GM18870 (cell line): ENCODE results near the gene KRTAP4-6.
"Not testable (repeated sequence)": the region's sequence is repeated elsewhere in the genome, so short reads cannot be mapped to it uniquely, and the experiment has no call there.

Source experiments
- ATAC-seq: cut with Tn5 transposase; IDR thresholded peaks from one replicate; pipeline ENCODE4 v1.9.1; 2021; ENCODE audit warnings: moderate library complexity; ENCODE audit not compliant: unreplicated experiment

The KRTAP4-6 gene

GRCh38 chr17:41140360-41141131 is at the start of gene KRTAP4-6:
Gene KRTAP4-6, minus strand, starts transcription at chr17:41140544. Its CDS starts 57 bp downstream, at chr17:41140487.
- ATAC-seq: no peak

GRCh38 chr17:41189837-41190318 is 49.5 kb upstream of the KRTAP4-6 start, which contains the start of gene KRTAP9-1:
Gene KRTAP9-1, plus strand, starts transcription at chr17:41189887. Its CDS starts 0 bp downstream, at chr17:41189887.
- not testable (repeated sequence) for ATAC-seq

- ATAC-seq: no peak
Measured at GRCh38 chr17:41186872-41187271, 46.5 kb upstream of the KRTAP4-6 start.

GRCh38 chr17:41185001-41185400 is 44.7 kb upstream of the KRTAP4-6 start:
- no peak for ATAC-seq

- no peak for ATAC-seq
Measured at GRCh38 chr17:41184480-41184961, 44.2 kb upstream of the KRTAP4-6 start, which contains the start of gene KRTAP4-1. Gene KRTAP4-1, minus strand, starts transcription at chr17:41184911. Its CDS starts 57 bp downstream, at chr17:41184854.

- no peak for ATAC-seq
Measured at GRCh38 chr17:41178843-41179616, 38.7 kb upstream of the KRTAP4-6 start.

GRCh38 chr17:41178341-41178740 is 38.0 kb upstream of the KRTAP4-6 start:
- ATAC-seq: no peak

- no peak for ATAC-seq
Measured at GRCh38 chr17:41177727-41178271, 37.5 kb upstream of the KRTAP4-6 start, which contains the start of gene KRTAP4-2. Gene KRTAP4-2, minus strand, starts transcription at chr17:41178221. Its CDS starts 57 bp downstream, at chr17:41178164.

- no peak for ATAC-seq
Measured at GRCh38 chr17:41176744-41177387, 36.5 kb upstream of the KRTAP4-6 start.

- no peak for ATAC-seq
Measured at GRCh38 chr17:41171886-41172285, 31.5 kb upstream of the KRTAP4-6 start.

- no peak for ATAC-seq
Measured at GRCh38 chr17:41168121-41168520, 27.8 kb upstream of the KRTAP4-6 start, which contains the start of gene KRTAP4-3. Gene KRTAP4-3, minus strand, starts transcription at chr17:41168221. Its CDS starts 49 bp downstream, at chr17:41168172.

- ATAC-seq: no peak
Measured at GRCh38 chr17:41167561-41167960, 27.2 kb upstream of the KRTAP4-6 start.

GRCh38 chr17:41163828-41164227 is 23.5 kb upstream of the KRTAP4-6 start:
- ATAC-seq: no peak

- ATAC-seq: no peak
Measured at GRCh38 chr17:41160648-41161047, 20.3 kb upstream of the KRTAP4-6 start, which contains the start of gene KRTAP4-4. Gene KRTAP4-4, minus strand, starts transcription at chr17:41160748. Its CDS starts 57 bp downstream, at chr17:41160691.

- ATAC-seq: not testable (repeated sequence)
Measured at GRCh38 chr17:41160190-41160589, 19.8 kb upstream of the KRTAP4-6 start.

- no peak for ATAC-seq
Measured at GRCh38 chr17:41153856-41154255, 13.5 kb upstream of the KRTAP4-6 start.

- ATAC-seq: no peak
Measured at GRCh38 chr17:41151525-41151924, 11.2 kb upstream of the KRTAP4-6 start.

GRCh38 chr17:41150026-41150425 is 9.7 kb upstream of the KRTAP4-6 start:
- ATAC-seq: no peak

GRCh38 chr17:41149652-41149985 is 9.3 kb upstream of the KRTAP4-6 start, which contains the start of gene KRTAP4-5:
Gene KRTAP4-5, minus strand, starts transcription at chr17:41149825. Its CDS starts 58 bp downstream, at chr17:41149767.
- ATAC-seq: no peak

- not testable (repeated sequence) for ATAC-seq
Measured at GRCh38 chr17:41148971-41149651, 8.8 kb upstream of the KRTAP4-6 start.
